ENCODE measurements around the gene AEBP2.

DNA sequence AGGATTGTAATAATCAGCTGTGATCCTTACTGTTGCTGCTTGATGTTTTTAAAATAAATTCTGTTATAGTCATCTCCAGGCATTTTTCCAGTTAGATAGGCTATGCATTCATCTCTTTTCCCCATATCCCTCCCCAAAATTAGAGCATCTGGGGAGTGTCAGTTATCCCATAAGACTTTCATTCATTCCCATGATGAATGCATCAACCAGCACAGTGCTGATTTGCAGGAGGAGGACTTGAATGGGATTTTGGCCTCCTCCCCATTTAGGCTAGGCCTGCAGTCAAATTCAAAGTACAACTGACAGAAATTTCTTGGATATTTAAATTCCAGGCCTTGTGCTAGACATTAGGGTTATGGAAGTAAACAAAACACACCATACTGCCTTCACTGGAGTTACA lies 99.8 kb downstream of the AEBP2 start:
- TF ChIP-seq POLR2AphosphoS5 (IDR thresholded peaks at IDR 0.05; ENCODE audit: insufficient read depth, low read depth, low read length): no peak
- TF ChIP-seq, protein P1, sequence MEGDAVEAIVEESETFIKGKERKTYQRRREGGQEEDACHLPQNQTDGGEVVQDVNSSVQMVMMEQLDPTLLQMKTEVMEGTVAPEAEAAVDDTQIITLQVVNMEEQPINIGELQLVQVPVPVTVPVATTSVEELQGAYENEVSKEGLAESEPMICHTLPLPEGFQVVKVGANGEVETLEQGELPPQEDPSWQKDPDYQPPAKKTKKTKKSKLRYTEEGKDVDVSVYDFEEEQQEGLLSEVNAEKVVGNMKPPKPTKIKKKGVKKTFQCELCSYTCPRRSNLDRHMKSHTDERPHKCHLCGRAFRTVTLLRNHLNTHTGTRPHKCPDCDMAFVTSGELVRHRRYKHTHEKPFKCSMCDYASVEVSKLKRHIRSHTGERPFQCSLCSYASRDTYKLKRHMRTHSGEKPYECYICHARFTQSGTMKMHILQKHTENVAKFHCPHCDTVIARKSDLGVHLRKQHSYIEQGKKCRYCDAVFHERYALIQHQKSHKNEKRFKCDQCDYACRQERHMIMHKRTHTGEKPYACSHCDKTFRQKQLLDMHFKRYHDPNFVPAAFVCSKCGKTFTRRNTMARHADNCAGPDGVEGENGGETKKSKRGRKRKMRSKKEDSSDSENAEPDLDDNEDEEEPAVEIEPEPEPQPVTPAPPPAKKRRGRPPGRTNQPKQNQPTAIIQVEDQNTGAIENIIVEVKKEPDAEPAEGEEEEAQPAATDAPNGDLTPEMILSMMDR (IDR thresholded peaks at IDR 0.05; ENCODE audit: extremely low read depth in 1 of 2, insufficient read depth in 1 of 2, low read depth in 1 of 2, low read length in 2 of 2): no peak
- TF ChIP-seq EZH2 (IDR thresholded peaks at IDR 0.05; ENCODE audit: borderline replicate concordance, low read depth, low read length, severe bottlenecking): no peak
- no peak for TF ChIP-seq GATA2 (IDR thresholded peaks at IDR 0.05; ENCODE audit: insufficient read depth, insufficient read length, low read depth, low read length)
- no peak for TF ChIP-seq POLR2A (IDR thresholded peaks at IDR 0.05; ENCODE audit: low read depth, low read length)
- TF ChIP-seq JUN (IDR thresholded peaks at IDR 0.05; ENCODE audit: borderline replicate concordance, insufficient read depth, insufficient read length, low read depth): no peak

All from endothelial cell of umbilical vein (primary cell).